PC-9 (cell line): Measurements from ENCODE around the gene NEURL2.

Experiments
- EZH2 ChIP-seq: fragments of 200-600 bp; sonication (generic); IDR thresholded peaks from 2 replicates; pipeline ENCODE4 v1.8.0; 2017; ENCODE audit warnings: antibody characterized with exemption, low read depth
- TF ChIP-seq, protein P1 (sequence below): fragments of 200-600 bp; sonication (generic); conservative IDR thresholded peaks from 2 replicates; pipeline ENCODE4 v1.6.1; 2017; ENCODE audit warnings: mixed run types, antibody characterized with exemption, mild to moderate bottlenecking, moderate library complexity

GRCh38 chr20:45926731-45927070 is 35.7 kb upstream of the NEURL2 start:
- TF ChIP-seq, protein P1, sequence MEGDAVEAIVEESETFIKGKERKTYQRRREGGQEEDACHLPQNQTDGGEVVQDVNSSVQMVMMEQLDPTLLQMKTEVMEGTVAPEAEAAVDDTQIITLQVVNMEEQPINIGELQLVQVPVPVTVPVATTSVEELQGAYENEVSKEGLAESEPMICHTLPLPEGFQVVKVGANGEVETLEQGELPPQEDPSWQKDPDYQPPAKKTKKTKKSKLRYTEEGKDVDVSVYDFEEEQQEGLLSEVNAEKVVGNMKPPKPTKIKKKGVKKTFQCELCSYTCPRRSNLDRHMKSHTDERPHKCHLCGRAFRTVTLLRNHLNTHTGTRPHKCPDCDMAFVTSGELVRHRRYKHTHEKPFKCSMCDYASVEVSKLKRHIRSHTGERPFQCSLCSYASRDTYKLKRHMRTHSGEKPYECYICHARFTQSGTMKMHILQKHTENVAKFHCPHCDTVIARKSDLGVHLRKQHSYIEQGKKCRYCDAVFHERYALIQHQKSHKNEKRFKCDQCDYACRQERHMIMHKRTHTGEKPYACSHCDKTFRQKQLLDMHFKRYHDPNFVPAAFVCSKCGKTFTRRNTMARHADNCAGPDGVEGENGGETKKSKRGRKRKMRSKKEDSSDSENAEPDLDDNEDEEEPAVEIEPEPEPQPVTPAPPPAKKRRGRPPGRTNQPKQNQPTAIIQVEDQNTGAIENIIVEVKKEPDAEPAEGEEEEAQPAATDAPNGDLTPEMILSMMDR, result no peak
- no peak for TF ChIP-seq EZH2
